Activated naive CD4-positive, alpha-beta T cell treated with anti-CD3 and anti-CD28 coated beads for 36 hours (primary cell): ENCODE data around the gene SORBS1. TPM values are rescaled to one million over a fixed set of nuclear protein-coding genes. Genes with fewer than 3 reads are reported as not detected.

Experiments
- CTCF ChIA-PET: fragments of 350-600 bp; sonication (Branson Sonifier 250); formaldehyde crosslinking; loops from one replicate; lab custom pipeline; 2021; ENCODE audit warnings: antibody characterized with exemption; lab: Charles Lee
- DNase-seq: peaks from one replicate; pipeline ENCODE4 v3.0.0-alpha.2; 2020
- H3K27ac Mint-ChIP-seq: one replicate; pipeline ENCODE4 v1.8.0; 2021; ENCODE audit warnings: mild to moderate bottlenecking, mixed read lengths
- H3K27me3 Mint-ChIP-seq: one replicate; pipeline ENCODE4 v1.8.0; 2021; ENCODE audit warnings: low read depth, mixed read lengths
- H3K36me3 Mint-ChIP-seq: one replicate; pipeline ENCODE4 v1.8.0; 2021; ENCODE audit warnings: low read depth, mixed read lengths
- H3K4me1 Mint-ChIP-seq: one replicate; pipeline ENCODE4 v1.8.0; 2021; ENCODE audit warnings: low read depth, mixed read lengths
- H3K4me3 Mint-ChIP-seq: one replicate; pipeline ENCODE4 v1.8.0; 2021; ENCODE audit warnings: mild to moderate bottlenecking, moderate library complexity, mixed read lengths
- H3K9me3 Mint-ChIP-seq: one replicate; pipeline ENCODE4 v1.8.0; 2021; ENCODE audit warnings: mixed read lengths
- intact Hi-C: fragments of 100-400 bp; cut with micrococcal nuclease; formaldehyde crosslinking; loops from one replicate; pipeline ENCODE4 v1.15.1; 2023
- total RNA-seq, 2 experiments: library from RNA; stranded (reverse); gene quantifications; one replicate each; pipeline ENCODE4 v1.2.3, GENCODE V29; 2021

SORBS1 gene
- total RNA-seq, 2 experiments from 2014 or later: 0.77 to 0.93 TPM

- H3K27me3 Mint-ChIP-seq: peaks cover 41% of the 10 kb centered on the region
- no peak overlapping the region for H3K27ac Mint-ChIP-seq
- H3K9me3 Mint-ChIP-seq: no peaks in the 10 kb centered on the region
- no peak for DNase-seq
- CTCF ChIA-PET: interaction anchor here (0.8 kb wide), 1 partner anchor 67 kb away, joined by 5 read pairs; no protein-coding TSS in a partner anchor
- H3K4me3 Mint-ChIP-seq: no peak overlapping the region
- intact Hi-C loops: loop anchor here (5.0 kb wide), 1 partner anchor 69 kb away; no protein-coding TSS in a partner anchor
- H3K4me1 Mint-ChIP-seq: peaks cover 18% of the 10 kb centered on the region
- no peaks in the 10 kb centered on the region for H3K36me3 Mint-ChIP-seq
Measured at GRCh38 chr10:95293631-95294030, 267.5 kb downstream of the SORBS1 start.

- peak overlapping the region; percentile 34 for H3K4me3 Mint-ChIP-seq
- H3K27me3 Mint-ChIP-seq: peaks cover 56% of the 10 kb centered on the region
- H3K9me3 Mint-ChIP-seq: no peaks in the 10 kb centered on the region
- DNase-seq: no peak
- H3K36me3 Mint-ChIP-seq: no peaks in the 10 kb centered on the region
- CTCF ChIA-PET: no interaction called here
- peaks cover 18% of the 10 kb centered on the region for H3K4me1 Mint-ChIP-seq
- intact Hi-C loops: loop anchor here (5.0 kb wide), 1 partner anchor 71 kb away; no protein-coding TSS in a partner anchor
- H3K27ac Mint-ChIP-seq: no peak overlapping the region
Measured at GRCh38 chr10:95291365-95292039, 269.7 kb downstream of the SORBS1 start.

- intact Hi-C loops: loop anchor here (5.0 kb wide), 1 partner anchor 72 kb away; no protein-coding TSS in a partner anchor
- H3K27me3 Mint-ChIP-seq: peaks cover 56% of the 10 kb centered on the region
- CTCF ChIA-PET: interaction anchor here (0.5 kb wide), 1 partner anchor 20 kb away, joined by 3 read pairs; no protein-coding TSS in a partner anchor
- DNase-seq: peak; percentile 30
- H3K36me3 Mint-ChIP-seq: no peaks in the 10 kb centered on the region
- H3K27ac Mint-ChIP-seq: no peak within 1 kb of the TSS
- peaks cover 16% of the 10 kb centered on the region for H3K4me1 Mint-ChIP-seq
- H3K4me3 Mint-ChIP-seq: peak within 1 kb of the TSS; percentile 55
- H3K9me3 Mint-ChIP-seq: no peaks in the 10 kb centered on the region
Measured at GRCh38 chr10:95290461-95291364, 270.5 kb downstream of the SORBS1 start, which contains the start of gene PDLIM1. Gene PDLIM1 (minus strand): TSS chr10:95291003. CDS start chr10:95290915, 88 bp downstream.

GRCh38 chr10:95289921-95290421 is 271.2 kb downstream of the SORBS1 start:
- no peaks in the 10 kb centered on the region for H3K36me3 Mint-ChIP-seq
- H3K27ac Mint-ChIP-seq: no peak overlapping the region
- peak overlapping the region; percentile 34 for H3K4me3 Mint-ChIP-seq
- DNase-seq: no peak
- CTCF ChIA-PET: no interaction called here
- H3K27me3 Mint-ChIP-seq: peaks cover 55% of the 10 kb centered on the region
- intact Hi-C loops: loop anchor here (5.0 kb wide), 1 partner anchor 72 kb away; no protein-coding TSS in a partner anchor
- peaks cover 9% of the 10 kb centered on the region for H3K4me1 Mint-ChIP-seq
- no peaks in the 10 kb centered on the region for H3K9me3 Mint-ChIP-seq

- no peaks in the 10 kb centered on the region for H3K9me3 Mint-ChIP-seq
- no peaks in the 10 kb centered on the region for H3K36me3 Mint-ChIP-seq
- intact Hi-C loops: no loop called here
- peaks cover 55% of the 10 kb centered on the region for H3K27me3 Mint-ChIP-seq
- no peak for DNase-seq
- peaks cover 7% of the 10 kb centered on the region for H3K4me1 Mint-ChIP-seq
- H3K27ac Mint-ChIP-seq: no peak overlapping the region
- CTCF ChIA-PET: interaction anchor here (0.8 kb wide), 1 partner anchor 43 kb away, joined by 3 read pairs; no protein-coding TSS in a partner anchor
- no peak overlapping the region for H3K4me3 Mint-ChIP-seq
Measured at GRCh38 chr10:95289003-95289920, 271.9 kb downstream of the SORBS1 start.

- no peak for DNase-seq
- Mint-ChIP-seq H3K9me3 (no peaks in the 10 kb centered on the region), H3K36me3 (no peaks in the 10 kb centered on the region), H3K4me3 (no peak overlapping the region), H3K27ac (no peak overlapping the region), H3K27me3 (peaks cover 57% of the 10 kb centered on the region), H3K4me1 (peaks cover 7% of the 10 kb centered on the region)
- intact Hi-C loops: no loop called here
- CTCF ChIA-PET: no interaction called here
Measured at GRCh38 chr10:95288303-95288702, 272.9 kb downstream of the SORBS1 start.

GRCh38 chr10:95287281-95287680 is 273.9 kb downstream of the SORBS1 start:
- H3K27me3 Mint-ChIP-seq: peaks cover 55% of the 10 kb centered on the region
- H3K4me3 Mint-ChIP-seq: no peak overlapping the region
- DNase-seq: no peak
- H3K9me3 Mint-ChIP-seq: no peaks in the 10 kb centered on the region
- peaks cover 7% of the 10 kb centered on the region for H3K4me1 Mint-ChIP-seq
- no peak overlapping the region for H3K27ac Mint-ChIP-seq
- intact Hi-C loops: no loop called here
- H3K36me3 Mint-ChIP-seq: no peaks in the 10 kb centered on the region
- CTCF ChIA-PET: no interaction called here

GRCh38 chr10:95286707-95287106 is 274.5 kb downstream of the SORBS1 start:
- no peak for DNase-seq
- intact Hi-C loops: no loop called here
- no peaks in the 10 kb centered on the region for H3K9me3 Mint-ChIP-seq
- no peaks in the 10 kb centered on the region for H3K36me3 Mint-ChIP-seq
- no peak overlapping the region for H3K27ac Mint-ChIP-seq
- CTCF ChIA-PET: no interaction called here
- H3K4me3 Mint-ChIP-seq: no peak overlapping the region
- H3K4me1 Mint-ChIP-seq: peaks cover 7% of the 10 kb centered on the region
- H3K27me3 Mint-ChIP-seq: peaks cover 52% of the 10 kb centered on the region

- H3K27ac Mint-ChIP-seq: no peak overlapping the region
- no peak overlapping the region for H3K4me3 Mint-ChIP-seq
- H3K27me3 Mint-ChIP-seq: peaks cover 46% of the 10 kb centered on the region
- H3K36me3 Mint-ChIP-seq: no peaks in the 10 kb centered on the region
- H3K4me1 Mint-ChIP-seq: peaks cover 4% of the 10 kb centered on the region
- CTCF ChIA-PET: no interaction called here
- H3K9me3 Mint-ChIP-seq: no peaks in the 10 kb centered on the region
- DNase-seq: no peak
- intact Hi-C loops: no loop called here
Measured at GRCh38 chr10:95285556-95285955, 275.6 kb downstream of the SORBS1 start.

GRCh38 chr10:95284807-95285206 is 276.4 kb downstream of the SORBS1 start:
- CTCF ChIA-PET: no interaction called here
- Mint-ChIP-seq H3K4me1 (no peaks in the 10 kb centered on the region), H3K27ac (no peak overlapping the region), H3K27me3 (peaks cover 40% of the 10 kb centered on the region), H3K36me3 (no peaks in the 10 kb centered on the region), H3K9me3 (no peaks in the 10 kb centered on the region), H3K4me3 (no peak overlapping the region)
- intact Hi-C loops: no loop called here
- DNase-seq: no peak

GRCh38 chr10:95282107-95282506 is 279.1 kb downstream of the SORBS1 start:
- intact Hi-C loops: no loop called here
- Mint-ChIP-seq H3K36me3 (no peaks in the 10 kb centered on the region), H3K27ac (no peak overlapping the region), H3K4me1 (no peaks in the 10 kb centered on the region), H3K9me3 (no peaks in the 10 kb centered on the region), H3K27me3 (peaks cover 19% of the 10 kb centered on the region), H3K4me3 (no peak overlapping the region)
- CTCF ChIA-PET: interaction anchor here (0.6 kb wide), 1 partner anchor 13 kb away, joined by 3 read pairs; no protein-coding TSS in a partner anchor
- no peak for DNase-seq
